CD4-positive, alpha-beta T cell treated with Interleukin-10 for 1 hour (primary cell): Measurements from ENCODE around the gene GCA.

Experiments used
- DNase-seq: peaks from one replicate; pipeline ENCODE4 v3.0.0-alpha.2; 2020

Gene GCA, protein sequence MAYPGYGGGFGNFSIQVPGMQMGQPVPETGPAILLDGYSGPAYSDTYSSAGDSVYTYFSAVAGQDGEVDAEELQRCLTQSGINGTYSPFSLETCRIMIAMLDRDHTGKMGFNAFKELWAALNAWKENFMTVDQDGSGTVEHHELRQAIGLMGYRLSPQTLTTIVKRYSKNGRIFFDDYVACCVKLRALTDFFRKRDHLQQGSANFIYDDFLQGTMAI

GRCh38 chr2:162343824-162344616 lies at the start of gene GCA:
GCA (plus strand) TSS chr2:162344132; CDS start chr2:162344249, 117 bp downstream.
- peak; percentile 98 for DNase-seq

DNA sequence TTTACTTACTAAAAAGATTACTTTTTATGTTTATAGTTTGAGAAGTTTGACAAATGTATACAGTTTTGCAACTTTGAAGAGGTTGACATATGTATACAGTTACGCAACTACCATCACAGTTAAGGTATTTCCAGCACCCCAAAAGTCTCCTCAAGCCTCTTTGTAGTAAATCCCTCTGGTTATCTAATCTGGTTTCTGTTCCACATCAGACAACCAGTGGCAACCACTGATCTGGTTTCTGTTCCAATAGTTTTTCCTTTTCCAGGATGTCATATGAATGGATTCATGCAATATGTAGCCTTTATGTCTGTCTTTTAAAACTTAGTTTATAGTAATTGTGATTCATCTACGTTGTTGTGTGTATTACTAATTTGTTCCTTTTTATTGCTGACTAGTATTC lies 48.9 kb upstream of the GCA start:
- DNase-seq: no peak

DNA sequence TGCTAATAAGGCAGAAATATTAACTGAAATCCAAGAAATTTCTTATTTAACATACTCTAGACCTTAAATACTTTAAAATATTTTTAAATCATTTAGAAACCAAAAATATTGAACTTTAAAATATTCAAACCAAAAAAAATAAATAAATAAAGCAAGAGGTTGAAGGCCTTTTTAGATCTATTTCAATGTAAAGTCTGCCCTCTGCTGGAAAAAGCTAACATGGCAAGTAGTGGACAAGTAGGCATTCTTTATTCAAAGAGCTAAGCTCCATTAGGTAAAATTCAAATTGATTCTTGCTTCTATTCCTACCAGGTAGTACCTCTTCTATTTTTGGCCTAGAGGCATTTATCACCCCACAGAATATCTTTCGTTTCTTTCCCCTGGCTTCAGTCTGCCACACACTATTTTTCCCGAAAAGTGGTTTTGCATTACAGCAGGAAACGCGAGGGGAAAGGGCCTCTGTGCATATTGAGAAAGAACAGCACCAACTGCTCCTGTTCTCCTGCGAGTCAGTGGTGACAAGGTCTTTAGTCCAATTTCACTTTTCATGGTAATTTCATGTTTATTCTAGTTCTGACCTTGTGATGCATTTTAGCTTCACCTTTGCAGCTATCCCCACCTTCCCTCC lies 45.9 kb upstream of the GCA start:
- DNase-seq: peak; percentile 80

- DNase-seq: no peak
These were observed 45.1 kb upstream of the GCA start for GRCh38 chr2:162298669-162299335.

GRCh38 chr2:162300266-162300665 lies 43.7 kb upstream of the GCA start:
- DNase-seq: no peak

DNA sequence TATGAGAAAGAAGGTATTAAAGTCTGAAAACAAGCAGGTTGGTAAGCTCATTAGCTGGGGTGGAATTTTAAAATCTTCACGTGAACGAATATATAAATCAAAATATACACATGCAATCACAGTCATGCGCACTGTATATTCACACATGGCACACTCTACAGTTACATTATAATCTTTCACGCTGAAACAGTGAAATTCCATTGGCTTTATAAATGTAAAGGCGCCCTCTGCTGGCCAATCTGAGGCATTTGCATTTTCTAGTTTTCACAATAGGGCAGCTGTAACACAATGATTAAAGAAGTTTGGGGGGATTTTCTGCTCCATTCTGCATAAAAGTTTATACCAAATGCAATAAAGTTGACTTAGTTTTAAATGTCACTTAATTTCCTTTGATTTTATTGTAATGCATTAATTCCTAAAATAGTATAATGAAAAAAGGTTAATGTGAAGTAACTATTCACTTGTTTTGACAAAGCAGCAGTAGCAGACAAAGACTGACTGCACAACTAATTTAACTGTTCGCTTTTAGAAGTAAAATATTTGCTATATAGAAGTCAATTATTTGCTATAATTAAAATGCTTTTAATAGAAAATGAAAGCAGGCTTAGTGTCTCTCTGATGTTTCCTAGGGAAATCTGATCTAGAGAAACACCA lies 42.7 kb upstream of the GCA start:
- DNase-seq: peak; percentile 67

DNA sequence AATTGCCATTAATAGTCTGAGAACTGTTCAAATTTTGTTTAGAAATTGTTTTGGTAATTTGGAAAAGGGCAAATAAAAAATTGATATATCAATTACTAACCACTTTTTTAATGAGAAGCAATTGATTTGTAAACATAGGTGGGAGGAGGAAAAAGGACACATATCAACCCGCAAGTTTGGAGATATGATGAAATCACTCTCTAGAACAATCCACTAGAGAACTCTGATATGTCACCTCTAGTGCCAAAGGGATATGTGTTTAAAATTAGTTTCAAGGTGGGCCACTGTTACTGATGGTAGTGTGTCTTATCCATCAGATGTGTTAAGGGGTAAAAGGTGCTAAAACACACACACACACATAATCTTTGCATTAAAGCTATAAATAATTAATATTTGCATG lies 42.1 kb upstream of the GCA start:
- DNase-seq: no peak

GRCh38 chr2:162305901-162306300 lies 38.0 kb upstream of the GCA start:
- DNase-seq: no peak

- no peak for DNase-seq
These were observed 35.0 kb upstream of the GCA start for GRCh38 chr2:162308747-162309503.

DNA sequence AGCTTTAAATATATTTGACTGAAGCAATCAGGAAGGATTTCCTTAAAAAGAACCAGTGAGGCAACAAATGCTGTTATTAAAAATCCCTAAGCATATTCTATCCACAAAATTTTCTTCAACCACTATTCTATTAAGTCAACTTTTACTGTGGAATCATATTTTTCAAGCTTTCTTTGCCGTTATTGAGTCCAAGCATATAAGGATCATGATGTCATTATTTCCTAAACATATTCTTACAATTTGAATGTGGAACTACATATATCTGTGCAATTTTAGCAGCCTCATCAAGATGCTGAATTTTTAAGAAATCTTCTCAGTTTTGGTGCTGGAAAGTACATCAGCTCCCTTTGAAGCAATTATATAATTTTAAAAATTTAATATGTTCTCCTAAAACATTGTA lies 31.1 kb upstream of the GCA start:
- no peak for DNase-seq

DNA sequence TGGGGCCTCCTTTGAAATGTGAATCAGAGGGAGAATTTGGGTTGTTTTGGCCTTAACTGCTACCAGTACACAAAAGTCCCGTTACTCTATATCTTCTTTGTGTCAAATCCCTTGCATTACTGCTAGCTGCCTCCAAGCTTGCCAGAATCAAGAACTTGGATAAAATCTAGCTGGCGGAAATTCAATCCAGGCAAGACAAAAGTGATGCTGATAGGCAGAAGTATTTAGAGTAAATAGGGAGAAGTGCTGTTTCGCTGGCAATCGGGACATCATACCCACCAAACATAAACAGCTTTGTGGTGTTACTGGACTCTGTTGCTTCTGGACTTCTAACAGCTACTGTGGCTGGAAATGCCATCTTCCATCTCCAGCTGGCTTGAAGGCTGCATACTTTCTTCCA lies 28.0 kb upstream of the GCA start:
- no peak for DNase-seq

DNA sequence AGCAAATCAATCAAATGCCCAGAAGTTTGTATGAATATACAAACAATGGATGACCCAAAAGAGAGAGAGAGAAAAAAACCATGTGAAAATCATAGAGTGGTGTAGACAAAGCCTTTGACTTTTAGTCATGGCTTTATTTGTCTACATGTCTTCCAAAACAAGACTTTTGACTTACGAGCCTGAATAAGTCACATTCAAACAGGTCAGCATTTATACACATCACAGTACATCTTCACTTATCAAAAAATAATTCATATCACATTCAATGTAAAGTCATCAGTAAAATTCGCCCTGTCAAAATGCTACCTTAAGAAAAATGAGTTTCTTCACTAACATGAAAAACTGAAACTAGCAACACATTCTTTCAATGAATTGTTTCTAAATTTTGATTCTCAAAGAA lies 27.3 kb upstream of the GCA start:
- no peak for DNase-seq

GRCh38 chr2:162317058-162317742 lies 26.7 kb upstream of the GCA start:
- DNase-seq: no peak

DNA sequence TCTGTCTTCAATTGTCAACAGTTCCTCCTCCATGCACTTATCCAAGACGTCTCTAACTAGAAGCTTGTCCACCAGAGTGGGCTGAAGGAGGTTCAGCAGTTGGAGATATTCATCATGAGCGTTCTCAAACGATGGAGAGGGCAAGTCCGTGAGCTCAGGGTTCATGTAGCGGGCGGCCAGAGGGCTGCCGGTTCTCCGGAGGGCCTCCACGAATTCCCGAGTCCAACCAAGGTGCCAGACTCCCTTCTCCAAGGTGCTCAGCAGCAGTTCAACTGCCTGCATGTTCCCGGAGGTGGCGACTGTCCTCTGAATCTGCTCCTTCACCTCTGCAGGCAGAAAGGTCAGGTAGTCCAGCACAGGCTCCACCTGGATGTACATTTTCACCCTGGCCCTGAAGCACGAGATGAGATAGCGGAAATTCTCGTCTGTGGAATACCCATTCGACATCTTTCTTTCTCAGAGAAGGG lies 26.0 kb upstream of the GCA start:
- DNase-seq: no peak

GRCh38 chr2:162318328-162319180 lies 25.4 kb upstream of the GCA start, which contains the start of gene IFIH1:
IFIH1 (minus strand) TSS chr2:162318684; CDS start chr2:162318307, 377 bp downstream.
- peak; percentile 89 for DNase-seq

DNA sequence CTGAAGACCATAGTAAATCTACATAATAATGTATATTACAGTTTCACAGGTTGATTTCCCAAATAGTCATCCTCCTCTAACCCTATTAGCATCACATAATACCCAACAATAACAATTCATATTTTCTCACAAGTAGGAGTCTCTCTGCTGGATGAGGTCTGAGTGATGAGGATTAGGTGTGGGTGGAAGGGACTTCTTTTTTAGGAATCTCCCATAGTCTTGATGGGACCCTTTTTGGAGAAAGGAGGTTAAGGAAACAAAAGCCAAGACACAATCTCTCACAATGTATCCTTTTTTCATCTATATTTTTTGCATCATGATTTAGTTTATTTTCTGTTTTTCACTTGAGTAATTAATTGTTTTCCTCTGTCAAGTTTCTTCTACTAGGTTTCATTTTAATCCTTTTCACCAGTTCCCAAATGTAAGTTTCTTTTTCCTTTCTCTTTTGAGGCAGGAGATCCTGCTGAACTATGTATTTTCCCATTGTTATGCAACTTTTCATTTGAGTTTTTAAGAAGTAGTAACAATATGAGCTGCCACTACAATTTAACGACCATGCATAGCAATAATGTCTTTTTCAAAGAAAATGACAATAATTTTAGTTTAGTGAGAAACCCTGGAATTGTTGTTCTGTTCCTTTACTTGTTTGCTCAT lies 22.9 kb upstream of the GCA start:
- no peak for DNase-seq

DNA sequence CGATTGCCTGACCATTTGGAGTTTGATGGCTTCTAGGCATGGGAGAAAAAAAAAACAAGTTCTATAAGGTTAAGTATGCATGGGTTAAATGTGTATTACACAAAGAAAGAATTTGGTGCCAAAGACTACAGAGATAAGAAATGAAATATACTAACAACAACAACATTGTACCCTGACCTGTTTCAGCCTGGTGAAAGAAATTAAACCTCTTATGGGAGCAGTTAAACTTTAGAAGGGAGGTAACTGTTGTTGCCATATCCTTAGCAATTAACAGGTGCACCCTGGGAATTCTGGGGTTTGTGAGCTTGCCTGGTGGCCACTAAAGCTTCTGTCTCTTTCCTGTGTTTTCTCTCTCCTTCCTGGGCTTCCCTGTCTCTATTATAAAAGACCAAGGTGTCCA lies 19.0 kb upstream of the GCA start:
- no peak for DNase-seq

DNA sequence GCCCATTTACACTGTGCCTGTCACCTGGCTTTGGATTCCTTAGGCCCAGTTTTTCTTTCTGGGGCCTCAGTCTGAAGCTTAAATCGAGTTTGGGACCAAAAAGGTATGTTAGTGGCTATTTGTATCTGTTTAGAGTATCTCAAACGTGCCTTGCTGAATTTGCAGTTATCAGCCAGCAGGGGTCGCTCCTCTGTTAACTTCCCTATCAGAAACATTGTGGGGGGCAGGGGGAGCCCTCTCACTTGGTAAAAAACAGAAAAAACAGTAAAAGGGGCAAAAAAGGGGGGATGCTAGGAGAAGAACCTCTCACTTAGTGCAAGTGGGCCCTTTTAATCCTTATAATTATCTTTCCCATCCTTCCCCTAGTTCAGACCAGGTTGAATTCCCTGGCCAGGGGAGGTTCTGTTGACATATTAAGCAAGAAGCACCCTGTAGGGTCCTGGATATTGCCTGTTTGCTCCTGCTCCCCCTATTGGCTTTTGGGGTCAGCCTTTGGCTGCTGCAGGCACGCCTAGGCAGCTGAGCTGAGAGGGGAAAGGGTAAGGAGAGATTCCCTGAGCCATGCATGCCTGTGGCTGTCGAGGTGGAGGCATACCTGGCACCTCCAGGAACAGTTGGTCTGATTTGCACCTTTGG lies 16.7 kb upstream of the GCA start:
- peak; percentile 41 for DNase-seq

- DNase-seq: no peak
These were observed 16.1 kb upstream of the GCA start for GRCh38 chr2:162327806-162328205.
